NCI-H774 (cell line): ENCODE results near the gene CD72.
"Not testable (repeated sequence)": the region's sequence is repeated elsewhere in the genome, so short reads cannot be mapped to it uniquely, and the experiment has no call there.

Experiments
- DNase-seq: peaks from one replicate; lab custom pipeline; 2025; lab: John Stamatoyannopoulos, UW

The CD72 gene

DNA sequence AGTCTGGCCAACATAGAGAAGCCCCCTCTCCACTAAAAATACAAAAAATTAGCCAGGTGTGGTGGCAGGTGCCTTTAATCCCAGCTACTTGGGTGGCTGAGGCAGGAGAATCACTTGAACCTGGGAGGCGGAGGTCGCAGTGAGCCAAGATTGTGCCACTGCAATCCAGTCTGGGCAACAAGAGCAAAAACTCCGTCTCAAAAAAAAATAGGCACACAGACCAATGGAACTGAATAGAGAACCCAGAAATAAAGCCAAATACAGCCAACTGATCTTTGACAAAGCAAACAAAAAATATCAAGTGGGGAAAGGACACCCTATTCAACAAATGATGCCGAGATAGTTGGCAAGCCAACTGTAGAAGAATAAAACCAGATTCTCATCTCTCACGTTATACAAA is 29.7 kb downstream of the CD72 start:
- DNase-seq, result not testable (repeated sequence)

GRCh38 chr9:35584681-35585080 is 33.5 kb downstream of the CD72 start:
- not testable (repeated sequence) for DNase-seq

- not testable (repeated sequence) for DNase-seq
Observed at GRCh38 chr9:35583521-35583920, 34.7 kb downstream of the CD72 start.

DNA sequence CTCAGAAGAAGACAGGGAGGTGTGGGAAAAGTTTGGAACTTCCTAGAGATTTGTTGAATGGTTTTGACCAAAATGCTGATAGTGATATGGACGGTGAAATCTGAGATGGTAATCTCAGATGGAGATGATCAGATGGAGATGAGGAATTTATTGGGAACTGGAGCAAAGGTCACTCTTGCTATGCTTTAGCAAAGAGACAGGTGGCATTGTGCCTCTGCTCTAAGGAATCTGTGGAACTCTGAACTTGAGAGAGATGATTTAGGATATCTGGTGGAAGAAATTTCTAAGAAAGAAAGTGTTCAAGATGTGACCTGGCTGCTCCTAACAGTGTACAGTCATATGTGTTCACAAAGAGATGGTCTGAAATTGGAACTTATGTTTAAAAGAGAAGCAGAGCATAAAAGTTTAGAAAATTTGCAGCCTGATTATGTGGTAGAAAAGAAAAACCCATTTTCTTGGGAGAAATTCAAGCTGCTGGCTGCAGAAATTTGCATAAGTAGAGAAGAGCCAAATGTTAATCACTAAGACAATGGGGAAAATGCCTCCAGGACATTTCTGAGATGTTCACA is 38.5 kb downstream of the CD72 start:
- DNase-seq, result not testable (repeated sequence)

- no peak for DNase-seq
Observed at GRCh38 chr9:35579130-35579529, 39.1 kb downstream of the CD72 start.

DNA sequence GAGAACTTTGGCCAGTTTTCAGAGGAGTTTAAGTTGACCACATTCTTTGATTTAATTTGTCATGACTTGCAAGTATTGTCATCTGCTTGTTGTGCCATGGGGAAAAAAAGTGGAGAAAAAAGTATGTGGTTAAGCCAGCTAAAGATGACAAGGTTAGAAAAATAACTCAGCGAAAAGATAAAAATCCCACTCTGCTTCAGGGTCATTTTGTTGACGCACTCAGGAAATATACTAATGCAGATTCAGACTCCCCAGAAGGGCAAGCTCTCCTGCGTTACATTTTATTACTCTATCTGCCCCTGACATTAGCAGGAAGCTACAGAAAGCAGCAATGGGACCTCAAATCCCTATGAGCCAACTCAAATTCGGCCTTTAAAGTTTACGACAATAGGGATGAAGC is 40.7 kb downstream of the CD72 start:
- DNase-seq, result no peak

GRCh38 chr9:35575478-35575877 is 42.7 kb downstream of the CD72 start:
- no peak for DNase-seq

DNA sequence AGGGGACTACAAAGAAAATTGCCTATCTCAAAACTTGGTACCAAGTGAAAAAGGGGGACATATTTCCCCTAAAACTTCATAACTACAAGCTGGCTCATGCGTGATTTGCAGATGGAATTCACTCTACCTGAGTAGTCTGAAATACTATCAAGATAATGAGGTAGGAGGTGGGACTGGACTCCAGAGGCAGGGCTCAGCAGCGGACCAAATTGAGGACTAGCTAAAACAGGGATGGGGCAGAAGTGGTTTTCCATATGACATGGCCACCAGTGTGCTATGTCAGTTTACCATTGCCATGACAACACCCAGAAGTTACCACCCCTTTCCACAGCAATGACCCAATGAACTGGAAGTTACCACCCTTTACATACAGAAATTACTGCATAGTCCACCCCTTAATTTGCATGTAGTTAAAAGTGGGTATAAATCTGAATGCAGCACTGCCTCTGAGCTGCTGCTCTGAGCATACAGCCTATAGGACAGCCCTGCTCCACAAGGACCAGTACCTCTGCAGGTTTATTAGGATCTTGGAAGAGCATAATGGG is 43.6 kb downstream of the CD72 start:
- no peak for DNase-seq

GRCh38 chr9:35570709-35571504 is 47.3 kb downstream of the CD72 start:
- no peak for DNase-seq

DNA sequence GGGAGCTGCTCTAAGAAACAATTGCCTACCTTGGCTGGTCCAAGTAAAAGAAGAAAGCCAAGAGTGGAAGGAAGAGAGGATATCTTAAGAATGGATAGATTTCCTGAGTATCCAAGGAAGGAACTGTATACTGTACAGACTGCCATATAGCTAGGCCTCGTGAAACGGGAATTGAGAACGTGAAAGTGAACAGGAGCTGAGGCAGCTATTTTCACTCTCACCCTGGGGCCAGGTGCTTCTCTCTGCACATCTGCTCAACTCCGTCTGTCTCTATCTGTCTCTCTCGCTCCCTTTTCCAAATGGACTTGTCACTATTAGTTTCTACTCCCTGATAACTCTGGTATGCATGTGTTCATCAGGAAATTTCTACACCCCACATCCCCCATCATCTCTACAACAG is 49.0 kb downstream of the CD72 start:
- no peak for DNase-seq

DNA sequence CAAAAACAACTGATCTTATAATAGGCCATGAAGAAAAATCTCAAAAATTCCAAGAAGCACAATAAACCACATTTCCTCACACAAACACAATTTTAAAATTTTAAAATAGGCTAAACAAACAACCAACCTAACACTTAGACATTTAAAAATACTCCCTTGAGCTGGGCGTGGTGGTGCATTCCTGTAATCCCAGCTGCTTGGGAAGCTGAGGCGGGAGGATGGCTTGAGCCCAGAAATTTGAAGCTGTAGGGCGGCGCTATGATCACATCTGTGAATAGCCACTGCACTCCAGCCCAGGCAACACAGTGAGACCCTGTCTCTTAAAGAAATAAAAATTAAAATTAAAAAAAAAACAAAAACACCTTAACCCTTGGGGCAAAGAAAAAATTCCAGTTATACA is 50.0 kb downstream of the CD72 start:
- no peak for DNase-seq

DNA sequence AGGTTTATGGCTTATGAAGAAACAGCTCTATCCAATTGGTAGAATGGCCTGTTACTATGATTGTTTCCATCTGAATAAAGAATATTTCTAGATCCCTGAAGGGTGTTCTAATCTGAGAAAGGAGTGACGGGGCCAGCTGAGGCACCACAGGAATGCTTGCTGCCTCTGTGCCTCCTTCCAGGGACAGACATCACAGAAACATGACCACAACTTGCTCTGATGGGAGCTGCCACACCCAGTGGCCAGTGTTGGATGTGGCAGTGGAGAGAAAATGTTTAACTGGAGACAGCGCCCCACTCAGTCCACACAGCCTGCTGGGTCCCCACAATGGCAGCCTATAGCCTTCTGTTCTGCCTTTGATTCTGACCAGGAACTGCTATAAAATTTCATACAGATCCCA is 51.8 kb downstream of the CD72 start:
- DNase-seq, result no peak

DNA sequence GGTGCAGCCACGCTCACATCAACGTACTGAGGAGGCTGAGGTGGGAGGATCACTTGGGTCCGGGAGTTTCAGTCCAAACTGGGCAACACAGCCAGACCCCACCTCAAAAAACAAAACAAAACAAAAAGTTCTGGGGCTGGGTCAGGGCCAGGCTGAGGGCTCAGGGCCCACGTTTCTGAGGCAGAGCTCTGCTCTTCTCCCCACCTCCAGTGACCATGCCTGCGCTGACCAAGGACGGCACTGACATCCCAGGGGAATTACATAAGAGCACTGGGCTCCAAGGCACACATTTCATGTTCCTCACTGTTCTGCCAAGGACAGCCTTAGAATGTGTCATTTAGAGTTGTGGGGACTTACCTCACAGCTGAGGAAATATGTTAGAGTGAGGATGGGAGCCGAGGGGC is 53.6 kb downstream of the CD72 start:
- no peak for DNase-seq

- DNase-seq, result no peak
Observed at GRCh38 chr9:35563791-35564197, 54.4 kb downstream of the CD72 start.

GRCh38 chr9:35562895-35563780 is 55.1 kb downstream of the CD72 start:
- DNase-seq, result no peak

DNA sequence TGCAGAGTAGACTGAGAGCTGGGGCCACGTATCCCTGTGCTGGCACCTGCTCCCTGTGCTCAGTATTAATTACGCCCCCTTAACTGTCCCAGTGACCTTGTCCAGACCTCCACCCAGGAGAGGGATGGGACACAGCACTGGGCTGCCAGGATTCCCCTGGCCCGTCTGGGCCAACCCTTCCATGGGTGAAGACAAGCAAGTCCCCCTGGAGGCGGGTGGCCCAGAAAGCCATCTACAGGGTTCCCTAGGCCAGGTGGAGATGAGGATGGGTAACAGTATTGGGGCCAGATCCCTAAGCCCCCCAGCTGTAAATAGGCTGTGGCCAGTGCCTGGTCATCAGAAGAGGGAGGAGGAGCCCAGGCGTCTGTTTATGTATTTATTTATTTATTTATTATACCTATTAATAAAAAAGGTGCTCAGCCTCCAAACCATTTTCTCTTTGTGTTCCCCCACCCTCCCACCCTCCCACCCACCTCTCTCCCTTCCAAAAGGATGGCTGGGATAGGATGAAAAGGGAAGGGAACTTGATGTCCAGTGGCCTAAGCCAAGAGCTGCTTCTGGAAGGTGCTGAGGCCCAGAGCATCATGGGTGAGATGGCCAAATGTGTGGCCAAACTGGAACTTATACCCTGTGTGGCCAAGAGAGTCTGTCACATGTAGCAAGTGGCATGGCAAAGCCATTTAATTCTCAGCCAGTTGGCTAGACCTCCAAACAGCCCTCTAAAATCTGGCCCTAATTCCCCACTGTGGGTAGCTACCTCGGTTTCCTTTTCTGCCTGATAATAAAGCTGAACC is 56.5 kb downstream of the CD72 start:
- no peak for DNase-seq

DNA sequence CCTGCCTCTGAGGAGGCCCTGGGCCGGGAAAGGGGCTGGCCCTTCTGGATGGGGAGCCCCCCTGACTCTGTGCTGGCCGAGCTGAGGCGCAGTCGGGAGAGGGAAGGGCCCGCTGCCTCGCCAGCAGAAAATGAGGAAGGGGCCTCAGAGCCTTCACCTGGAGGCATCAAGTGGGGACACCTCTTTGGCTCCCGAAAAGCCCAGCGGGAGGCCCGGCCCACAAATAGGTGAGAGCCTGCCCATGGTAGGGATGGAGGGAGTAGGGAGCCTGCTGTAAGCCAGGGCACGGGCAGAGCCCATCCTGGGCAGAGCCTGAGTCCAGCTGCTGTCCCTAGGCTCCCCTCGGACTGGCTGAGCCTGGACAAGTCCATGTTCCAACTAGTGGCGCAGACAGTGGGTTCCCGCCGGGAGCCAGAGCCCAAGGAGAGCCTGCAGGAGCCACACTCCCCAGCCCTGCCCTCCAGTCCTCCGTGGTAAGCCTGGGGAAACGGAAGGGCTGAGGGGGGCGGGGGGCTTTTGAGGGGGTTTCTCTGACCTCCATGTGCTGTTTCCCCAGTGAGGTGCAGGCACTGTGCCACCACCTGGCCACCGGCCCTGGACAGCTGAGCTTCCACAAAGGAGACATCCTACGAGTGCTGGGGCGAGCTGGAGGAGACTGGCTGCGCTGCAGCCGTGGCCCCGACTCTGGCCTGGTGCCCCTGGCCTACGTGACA is 57.4 kb downstream of the CD72 start:
- DNase-seq, result no peak
